HT1080 (cell line): ENCODE results near the gene MORN5. TPM values are rescaled to one million over a fixed set of nuclear protein-coding genes. Genes with fewer than 3 reads are reported as not detected.

Experiments
- DNase-seq: peaks from one replicate; pipeline ENCODE4 v3.0.0-alpha.2; 2015; ENCODE audit warnings: low read depth
- total RNA-seq: library from RNA; depleted of rRNA; stranded (reverse); fragments of >200 nt; shearing (Covaris generic); gene quantifications from 2 replicates; pipeline ENCODE4 v1.2.3, GENCODE V29; 2014

The MORN5 gene
- total RNA-seq, 1 experiment from 2014 or later, result not detected

- peak; percentile 87 for DNase-seq
These were observed 31.1 kb downstream of the MORN5 start for GRCh38 chr9:122190597-122191381.

- DNase-seq, result no peak
These were observed 31.9 kb downstream of the MORN5 start for GRCh38 chr9:122191584-122191983.

DNA sequence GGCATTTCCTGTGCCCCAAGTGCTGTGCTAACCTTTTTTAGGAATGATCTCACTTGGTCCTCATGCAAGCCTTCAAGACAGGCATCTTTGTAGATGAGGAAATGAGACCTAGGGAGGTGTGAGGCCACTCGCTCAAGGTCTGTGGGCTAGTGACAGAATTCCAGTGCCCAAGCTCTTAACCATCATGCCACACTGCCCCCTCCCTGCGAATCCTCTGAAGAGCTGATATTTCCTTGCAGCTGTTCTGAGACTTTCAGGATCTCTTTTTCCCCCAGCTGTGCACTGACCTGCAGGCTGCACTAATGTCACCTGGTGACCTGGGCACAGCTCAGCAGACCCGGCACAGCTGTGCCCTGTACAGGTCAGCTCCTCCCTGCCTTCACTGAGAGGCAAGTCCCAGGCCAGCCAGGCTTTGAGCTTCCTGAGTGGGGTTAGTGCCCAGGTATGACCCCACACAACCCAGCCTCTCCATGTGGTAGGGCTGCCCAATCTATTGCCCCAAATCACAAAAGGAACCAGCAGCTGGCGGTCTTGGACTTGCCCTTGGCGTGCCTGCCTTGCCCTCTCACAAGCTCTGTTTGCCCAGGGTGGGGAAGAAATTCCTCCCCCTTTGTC is 32.7 kb downstream of the MORN5 start:
- DNase-seq, result no peak

GRCh38 chr9:122192914-122193525 is 33.3 kb downstream of the MORN5 start:
- no peak for DNase-seq

DNA sequence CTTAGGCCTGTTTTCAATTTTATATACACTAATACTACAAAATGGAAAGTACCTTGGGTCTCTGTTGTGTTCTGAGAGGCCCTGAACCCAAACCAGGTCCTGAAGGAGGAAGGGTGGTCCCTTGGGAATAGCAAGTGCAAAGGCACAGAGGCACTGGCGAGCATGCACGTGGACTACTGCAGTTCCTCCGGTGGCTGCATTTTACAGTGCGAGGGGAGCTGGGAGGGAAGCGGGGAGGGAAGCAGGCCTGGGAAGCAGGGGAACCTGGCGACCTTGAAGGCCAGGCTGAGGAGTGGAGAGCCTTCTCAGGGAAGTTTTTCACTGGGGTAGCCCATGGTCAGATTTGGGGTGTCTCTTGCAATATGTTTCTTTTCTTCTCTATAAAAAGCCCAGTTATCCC is 33.9 kb downstream of the MORN5 start:
- no peak for DNase-seq

- DNase-seq, result no peak
These were observed 36.2 kb downstream of the MORN5 start for GRCh38 chr9:122195875-122196274.

GRCh38 chr9:122197426-122197825 is 37.7 kb downstream of the MORN5 start:
- no peak for DNase-seq

GRCh38 chr9:122197882-122198281 is 38.2 kb downstream of the MORN5 start:
- DNase-seq, result no peak

GRCh38 chr9:122200960-122201595 is 41.4 kb downstream of the MORN5 start:
- DNase-seq, result peak; percentile 87

GRCh38 chr9:122201641-122202040 is 41.9 kb downstream of the MORN5 start:
- peak; percentile 67 for DNase-seq

GRCh38 chr9:122202111-122202510 is 42.4 kb downstream of the MORN5 start:
- no peak for DNase-seq

DNA sequence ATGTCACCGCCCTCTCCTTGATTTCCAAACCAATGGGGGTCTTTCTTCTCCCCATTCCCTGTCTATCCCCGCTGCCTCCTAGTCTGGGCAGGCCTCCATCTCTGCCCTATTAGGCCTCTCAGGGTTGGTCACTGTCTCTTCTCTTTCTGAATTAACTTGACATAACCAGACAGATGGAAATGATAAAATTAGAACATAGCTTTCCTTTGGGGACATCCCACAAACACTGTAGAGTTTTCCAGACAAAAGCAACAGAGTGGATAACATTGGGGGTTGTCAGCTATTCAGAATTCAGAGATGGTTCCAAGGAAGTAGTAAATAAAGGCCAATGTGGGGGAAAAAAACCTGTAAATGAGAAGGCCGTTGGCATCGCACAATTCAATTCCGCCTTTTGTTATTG is 44.3 kb downstream of the MORN5 start:
- no peak for DNase-seq

GRCh38 chr9:122204491-122204890 is 44.8 kb downstream of the MORN5 start:
- no peak for DNase-seq

DNA sequence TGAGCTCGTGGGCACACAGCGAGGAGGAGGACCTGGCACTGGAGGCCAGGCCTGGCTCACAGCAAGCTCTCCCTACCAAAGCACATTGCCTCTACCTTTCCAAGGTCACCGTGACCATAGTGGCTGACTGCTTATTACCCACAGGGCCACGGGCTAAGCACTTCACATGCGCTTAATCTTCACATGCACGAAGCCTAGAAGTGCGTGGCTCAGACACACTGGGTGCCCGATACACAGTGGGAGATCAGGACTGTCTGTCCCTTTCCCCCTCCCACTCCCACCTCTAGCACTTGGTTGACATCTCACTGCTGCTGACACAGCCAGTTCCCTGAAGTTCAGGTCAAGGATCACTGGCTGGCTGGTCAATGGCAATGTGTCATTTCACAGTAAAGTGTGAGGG is 45.5 kb downstream of the MORN5 start:
- DNase-seq, result no peak

DNA sequence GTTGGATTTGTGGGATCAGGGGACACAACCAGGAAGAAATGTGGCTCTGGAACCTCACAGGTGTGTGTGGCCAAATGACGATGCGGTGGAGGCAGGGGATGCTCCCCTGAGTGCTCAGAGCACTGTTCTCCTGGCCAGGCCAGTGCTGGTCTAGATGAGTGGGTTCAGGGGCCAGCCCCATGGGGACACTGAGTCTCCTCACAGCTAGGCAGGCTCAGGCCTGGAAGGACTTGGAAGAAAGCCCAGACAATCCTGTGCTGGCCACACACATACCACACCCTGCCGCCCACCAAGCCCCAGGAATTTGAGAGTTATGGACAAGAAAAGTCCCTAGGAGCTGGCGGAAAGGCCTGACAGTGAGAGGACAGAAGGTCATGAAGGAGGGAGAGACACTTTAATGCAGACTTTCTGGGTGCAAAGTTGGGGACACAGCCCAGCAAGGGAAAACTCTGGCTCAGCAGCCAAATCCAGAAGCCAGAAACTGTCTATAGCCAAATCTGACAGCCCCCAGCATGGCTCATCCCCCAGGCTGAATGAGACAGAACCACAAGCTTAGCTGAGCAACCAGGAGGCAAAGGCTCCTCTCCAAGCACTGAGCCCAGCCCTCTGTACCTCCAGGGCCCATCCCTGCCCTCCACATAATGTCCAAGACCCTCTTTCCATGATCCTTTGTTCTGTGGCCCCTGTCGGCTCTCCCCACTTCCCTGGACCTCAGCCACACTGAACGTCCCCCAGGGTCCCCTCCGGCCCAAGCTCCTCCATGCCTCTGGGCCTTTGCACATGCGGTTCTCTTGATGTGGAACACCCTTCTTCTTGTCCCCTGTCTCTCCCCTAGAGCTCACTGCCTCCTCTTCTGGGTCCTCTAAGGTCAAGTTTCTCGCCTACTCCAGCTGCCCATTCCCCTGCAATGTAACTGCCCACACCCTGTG is 46.7 kb downstream of the MORN5 start:
- peak; percentile 43 for DNase-seq

- DNase-seq, result no peak
These were observed 47.4 kb downstream of the MORN5 start for GRCh38 chr9:122207096-122207495.

DNA sequence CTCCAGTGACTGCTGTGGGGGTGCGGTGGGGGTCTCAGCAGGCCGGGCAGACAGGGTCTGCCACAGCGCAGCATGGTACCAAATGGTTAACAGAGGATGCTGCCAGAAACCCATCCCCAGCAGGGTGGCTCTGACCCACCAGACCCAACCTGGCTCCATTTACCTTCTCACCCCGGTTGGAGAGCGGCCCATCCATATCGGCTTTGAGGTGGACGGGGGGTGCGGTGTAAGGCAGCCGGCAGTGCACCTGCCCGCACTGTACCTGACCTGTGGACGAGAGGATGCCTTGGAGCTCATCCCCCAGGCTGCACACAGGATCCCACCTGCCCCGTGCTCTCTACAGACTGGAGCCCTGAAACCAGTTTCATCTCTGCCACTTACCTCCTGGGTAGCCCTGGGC is 49.7 kb downstream of the MORN5 start:
- DNase-seq, result no peak

DNA sequence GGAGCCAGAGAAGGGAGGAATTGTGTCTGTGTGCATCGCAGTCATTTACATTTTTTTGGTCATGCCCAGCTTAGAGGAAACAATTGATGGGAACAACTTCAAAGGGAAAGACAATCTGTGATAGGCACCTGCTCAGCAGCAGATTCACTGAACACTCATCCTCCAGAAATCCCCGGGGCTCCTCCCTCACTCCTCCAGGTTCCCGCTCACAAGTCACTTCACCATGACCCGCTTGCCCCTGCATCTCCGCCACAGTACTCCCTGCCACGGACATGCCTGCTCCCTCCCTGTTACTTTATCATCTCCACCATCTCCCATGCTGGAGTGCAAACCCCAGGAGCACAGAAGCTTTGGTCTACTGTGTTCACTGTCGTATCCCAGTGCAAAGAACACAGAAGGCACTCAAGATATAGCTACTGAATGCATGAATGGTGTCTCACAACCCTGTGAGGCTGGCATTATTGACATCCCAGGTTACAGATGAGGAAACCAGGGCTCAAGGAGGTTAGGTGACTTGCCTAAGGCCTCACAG is 52.8 kb downstream of the MORN5 start:
- no peak for DNase-seq

- no peak for DNase-seq
These were observed 53.4 kb downstream of the MORN5 start for GRCh38 chr9:122213102-122213588.

GRCh38 chr9:122213589-122214413 is 54.1 kb downstream of the MORN5 start:
- peak; percentile 58 for DNase-seq
